Measurements from ENCODE around the gene F10. TPM values are rescaled to one million over a fixed set of nuclear protein-coding genes. Genes with fewer than 3 reads are reported as not detected.

Gene F10
- total and polyA plus RNA-seq, 9 of the 15 experiments (the other 6 are each of a cell fraction or from before 2014, with no cell fraction given), result 0.04 to 0.09 (median 0.07) TPM; not detected in 5

Small RNA genes within 50 kb of the gene (small RNA-seq; reads per million reads assigned to genes)
- gene AL137002.1, result not detected

Other genes starting within 250 kb of the F10 start
- 0.05 TPM in 1 of 2 replicates, not detected in the other for gene MCF2L, start 153.6 kb upstream of the F10 start, total RNA-seq (2014; rRNA removed)
- gene MCF2L, start 153.6 kb upstream of the F10 start, total RNA-seq (2014; rRNA removed; fragmentation: Illumina TruSeq; extraction: Trizol), result not detected in 2 replicates
- gene MCF2L, start 153.6 kb upstream of the F10 start, total RNA-seq (2015; rRNA removed; fragmentation: Illumina TruSeq; extraction: Trizol), result 0.11 and 0.25 TPM in 2 replicates
- 0.18 and 0.56 TPM in 2 replicates for gene MCF2L, start 153.6 kb upstream of the F10 start, total RNA-seq (2021)
- gene MCF2L, start 153.6 kb upstream of the F10 start, polyA plus RNA-seq (2011; rRNA removed), result 0.18 TPM in 1 of 2 replicates, not detected in the other
- not detected in 2 replicates for gene MCF2L, start 153.6 kb upstream of the F10 start, polyA plus RNA-seq (2014; fragmentation: Illumina TruSeq; extraction: Trizol)
- gene MCF2L, start 153.6 kb upstream of the F10 start, polyA plus RNA-seq (2014; fragmentation: Nextera tagmentation; extraction: Ambion mirVana), result not detected
- not detected in 2 replicates for gene MCF2L, start 153.6 kb upstream of the F10 start, polyA plus RNA-seq (2014; rRNA removed)
- gene F7, start 17.0 kb upstream of the F10 start, total RNA-seq (2014; rRNA removed), result not detected in 2 replicates
- not detected in 2 replicates for gene F7, start 17.0 kb upstream of the F10 start, total RNA-seq (2014; rRNA removed; fragmentation: Illumina TruSeq; extraction: Trizol)
- not detected in 2 replicates for gene F7, start 17.0 kb upstream of the F10 start, total RNA-seq (2015; rRNA removed; fragmentation: Illumina TruSeq; extraction: Trizol)
- gene F7, start 17.0 kb upstream of the F10 start, total RNA-seq (2021), result not detected in 2 replicates
- gene F7, start 17.0 kb upstream of the F10 start, polyA plus RNA-seq (2011; rRNA removed), result not detected in 2 replicates
- not detected in 2 replicates for gene F7, start 17.0 kb upstream of the F10 start, polyA plus RNA-seq (2014; fragmentation: Illumina TruSeq; extraction: Trizol)
- not detected for gene F7, start 17.0 kb upstream of the F10 start, polyA plus RNA-seq (2014; fragmentation: Nextera tagmentation; extraction: Ambion mirVana)
- 0.13 TPM in 1 of 2 replicates, not detected in the other for gene F7, start 17.0 kb upstream of the F10 start, polyA plus RNA-seq (2014; rRNA removed)
- gene PROZ, start 35.8 kb downstream of the F10 start, total RNA-seq (2014; rRNA removed), result not detected in 2 replicates
- not detected in 2 replicates for gene PROZ, start 35.8 kb downstream of the F10 start, total RNA-seq (2014; rRNA removed; fragmentation: Illumina TruSeq; extraction: Trizol)
- gene PROZ, start 35.8 kb downstream of the F10 start, total RNA-seq (2015; rRNA removed; fragmentation: Illumina TruSeq; extraction: Trizol), result not detected in 2 replicates
- gene PROZ, start 35.8 kb downstream of the F10 start, total RNA-seq (2021), result not detected in 2 replicates
- gene PROZ, start 35.8 kb downstream of the F10 start, polyA plus RNA-seq (2011; rRNA removed), result not detected in 2 replicates
- not detected in 2 replicates for gene PROZ, start 35.8 kb downstream of the F10 start, polyA plus RNA-seq (2014; fragmentation: Illumina TruSeq; extraction: Trizol)
- gene PROZ, start 35.8 kb downstream of the F10 start, polyA plus RNA-seq (2014; fragmentation: Nextera tagmentation; extraction: Ambion mirVana), result not detected
- gene PROZ, start 35.8 kb downstream of the F10 start, polyA plus RNA-seq (2014; rRNA removed), result not detected in 2 replicates
- gene PCID2, start 85.9 kb downstream of the F10 start, total RNA-seq (2014; rRNA removed), result 39.6 and 45.0 TPM in 2 replicates
- gene PCID2, start 85.9 kb downstream of the F10 start, total RNA-seq (2014; rRNA removed; fragmentation: Illumina TruSeq; extraction: Trizol), result 59.6 and 60.7 TPM in 2 replicates
- gene PCID2, start 85.9 kb downstream of the F10 start, total RNA-seq (2015; rRNA removed; fragmentation: Illumina TruSeq; extraction: Trizol), result 44.0 and 46.0 TPM in 2 replicates
- 44.0 and 47.8 TPM in 2 replicates for gene PCID2, start 85.9 kb downstream of the F10 start, total RNA-seq (2021)
- gene PCID2, start 85.9 kb downstream of the F10 start, polyA plus RNA-seq (2011; rRNA removed), result 103 and 117 TPM in 2 replicates
- gene PCID2, start 85.9 kb downstream of the F10 start, polyA plus RNA-seq (2014; fragmentation: Illumina TruSeq; extraction: Trizol), result 48.1 and 49.5 TPM in 2 replicates
- gene PCID2, start 85.9 kb downstream of the F10 start, polyA plus RNA-seq (2014; fragmentation: Nextera tagmentation; extraction: Ambion mirVana), result 10 to 100 TPM; 67.8 to 87.4 TPM
- 60.8 and 61.7 TPM in 2 replicates for gene PCID2, start 85.9 kb downstream of the F10 start, polyA plus RNA-seq (2014; rRNA removed)
- 92.0 and 102 TPM in 2 replicates for gene CUL4A, start 86.8 kb downstream of the F10 start, total RNA-seq (2014; rRNA removed)
- gene CUL4A, start 86.8 kb downstream of the F10 start, total RNA-seq (2014; rRNA removed; fragmentation: Illumina TruSeq; extraction: Trizol), result 63.2 and 75.6 TPM in 2 replicates
- gene CUL4A, start 86.8 kb downstream of the F10 start, total RNA-seq (2015; rRNA removed; fragmentation: Illumina TruSeq; extraction: Trizol), result 63.8 and 68.1 TPM in 2 replicates
- gene CUL4A, start 86.8 kb downstream of the F10 start, total RNA-seq (2021), result 75.8 and 79.7 TPM in 2 replicates
- gene CUL4A, start 86.8 kb downstream of the F10 start, polyA plus RNA-seq (2011; rRNA removed), result 42.9 and 47.9 TPM in 2 replicates
- gene CUL4A, start 86.8 kb downstream of the F10 start, polyA plus RNA-seq (2014; fragmentation: Illumina TruSeq; extraction: Trizol), result 60.8 and 62.9 TPM in 2 replicates
- gene CUL4A, start 86.8 kb downstream of the F10 start, polyA plus RNA-seq (2014; fragmentation: Nextera tagmentation; extraction: Ambion mirVana), result 10 to 100 TPM; 21.1 to 27.1 TPM
- 65.7 and 70.8 TPM in 2 replicates for gene CUL4A, start 86.8 kb downstream of the F10 start, polyA plus RNA-seq (2014; rRNA removed)
- 30.9 and 32.5 TPM in 2 replicates for gene LAMP1, start 174.4 kb downstream of the F10 start, total RNA-seq (2014; rRNA removed)
- gene LAMP1, start 174.4 kb downstream of the F10 start, total RNA-seq (2014; rRNA removed; fragmentation: Illumina TruSeq; extraction: Trizol), result 19.5 and 22.1 TPM in 2 replicates
- 34.8 and 35.6 TPM in 2 replicates for gene LAMP1, start 174.4 kb downstream of the F10 start, total RNA-seq (2015; rRNA removed; fragmentation: Illumina TruSeq; extraction: Trizol)
- gene LAMP1, start 174.4 kb downstream of the F10 start, total RNA-seq (2021), result 63.7 and 70.1 TPM in 2 replicates
- gene LAMP1, start 174.4 kb downstream of the F10 start, polyA plus RNA-seq (2011; rRNA removed), result 23.2 and 27.6 TPM in 2 replicates
- 31.5 and 40.4 TPM in 2 replicates for gene LAMP1, start 174.4 kb downstream of the F10 start, polyA plus RNA-seq (2014; fragmentation: Illumina TruSeq; extraction: Trizol)
- gene LAMP1, start 174.4 kb downstream of the F10 start, polyA plus RNA-seq (2014; fragmentation: Nextera tagmentation; extraction: Ambion mirVana), result 1 to 10 TPM; 2.2 to 2.5 TPM
- gene LAMP1, start 174.4 kb downstream of the F10 start, polyA plus RNA-seq (2014; rRNA removed), result 28.7 and 30.5 TPM in 2 replicates
- 7.9 and 9.9 TPM in 2 replicates for gene GRTP1, start 241.3 kb downstream of the F10 start, total RNA-seq (2014; rRNA removed)
- gene GRTP1, start 241.3 kb downstream of the F10 start, total RNA-seq (2014; rRNA removed; fragmentation: Illumina TruSeq; extraction: Trizol), result 6.6 and 7.8 TPM in 2 replicates
- 8.4 and 9.0 TPM in 2 replicates for gene GRTP1, start 241.3 kb downstream of the F10 start, total RNA-seq (2015; rRNA removed; fragmentation: Illumina TruSeq; extraction: Trizol)
- 14.7 and 15.0 TPM in 2 replicates for gene GRTP1, start 241.3 kb downstream of the F10 start, total RNA-seq (2021)
- 9.0 and 10.3 TPM in 2 replicates for gene GRTP1, start 241.3 kb downstream of the F10 start, polyA plus RNA-seq (2011; rRNA removed)
- gene GRTP1, start 241.3 kb downstream of the F10 start, polyA plus RNA-seq (2014; fragmentation: Illumina TruSeq; extraction: Trizol), result 9.8 and 10.9 TPM in 2 replicates
- gene GRTP1, start 241.3 kb downstream of the F10 start, polyA plus RNA-seq (2014; fragmentation: Nextera tagmentation; extraction: Ambion mirVana), result 1 to 10 TPM in 1 of 2 experiments, under 1 TPM in 1; 0.28 to 1.6 TPM
- 12.9 and 17.7 TPM in 2 replicates for gene GRTP1, start 241.3 kb downstream of the F10 start, polyA plus RNA-seq (2014; rRNA removed)

Data from K562 (cell line).